ENCODE results near the gene TRAPPC2. TPM values are rescaled to one million over a fixed set of nuclear protein-coding genes. Genes with fewer than 3 reads are reported as not detected.

Gene TRAPPC2
- total and polyA plus RNA-seq, 2 of the 13 experiments (the other 11 are each of a cell fraction or from before 2014, with no cell fraction given): 4.4 to 8.1 TPM

- TF ChIP-seq ZNF407 (CRISPR knock-in tag; IDR thresholded peaks at IDR 0.05; ENCODE audit: not compliant biosample characterization): peak; percentile 48
- TF ChIP-seq NRL (CRISPR knock-in tag; IDR thresholded peaks at IDR 0.05; ENCODE audit: borderline replicate concordance): no peak
- peak; percentile 86 for TF ChIP-seq DR1 (CRISPR knock-in tag; IDR thresholded peaks at IDR 0.05)
- no peak for TF ChIP-seq XRCC5 (optimal IDR thresholded peaks at IDR 0.05; ENCODE audit: low read length)
- peak; percentile 67; the same call in 1 of the 2 replicates for TF ChIP-seq ETV5 (CRISPR knock-in tag; IDR thresholded peaks at IDR 0.05; ENCODE audit: borderline replicate concordance)
- TF ChIP-seq HNF4G (IDR thresholded peaks at IDR 0.05; ENCODE audit: borderline replicate concordance, low read depth, low read length): no peak
- no peak for TF ChIP-seq HNF4G (CRISPR knock-in tag; IDR thresholded peaks at IDR 0.05; ENCODE audit: borderline replicate concordance, low read depth)
- TF ChIP-seq RBFOX2 (IDR thresholded peaks at IDR 0.05; ENCODE audit: low read depth, low read length): peak; percentile 67
- peak; percentile 71; the same call in 1 of the 2 replicates for TF ChIP-seq ZNF501 (CRISPR knock-in tag; IDR thresholded peaks at IDR 0.05)
- TF ChIP-seq ZNF274 (CRISPR knock-in tag; IDR thresholded peaks at IDR 0.05): no peak
- TF ChIP-seq MXI1 (IDR thresholded peaks at IDR 0.05; ENCODE audit: borderline replicate concordance, low read depth, low read length): peak; percentile 63; the same call in 1 of the 3 replicates
- TF ChIP-seq ZNF776 (CRISPR knock-in tag; IDR thresholded peaks at IDR 0.05): 0 out of 2 replicates have a peak, but pooled peaks have one; percentile 24
- TF ChIP-seq UBTF (CRISPR knock-in tag; IDR thresholded peaks at IDR 0.05): peak; percentile 74; the same call in 1 of the 2 replicates
Measured at GRCh38 chrX:13734278-13735172, at the start of gene TRAPPC2, which contains the start of gene OFD1 (continued).
